Glomerular visceral epithelial cell (primary cell): ENCODE results near the gene LMO1.

Experiments
- DNase-seq: peaks from one replicate; pipeline ENCODE4 v3.0.0-alpha.2; 2016; ENCODE audit errors: extremely low spot score

The LMO1 gene

DNA sequence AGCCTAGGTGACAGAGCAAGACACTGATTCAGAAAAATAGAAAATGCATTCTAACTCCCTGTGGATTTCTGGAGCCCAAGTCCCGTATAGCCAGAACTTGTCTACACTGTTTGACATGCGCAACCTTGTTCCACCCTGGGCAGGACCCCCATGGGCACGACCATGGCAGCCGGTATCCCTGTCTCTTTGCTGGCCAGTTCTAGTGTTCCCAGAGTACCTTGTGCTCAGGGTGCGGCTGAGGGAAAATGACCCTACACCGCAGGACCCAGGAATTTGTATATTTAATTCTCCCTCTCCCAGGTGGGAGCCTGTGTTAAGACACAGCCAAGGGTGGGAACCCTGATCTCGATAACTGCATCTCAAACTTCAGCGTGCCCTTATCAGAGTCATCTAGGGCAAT lies 58.1 kb downstream of the LMO1 start:
- DNase-seq, result no peak

DNA sequence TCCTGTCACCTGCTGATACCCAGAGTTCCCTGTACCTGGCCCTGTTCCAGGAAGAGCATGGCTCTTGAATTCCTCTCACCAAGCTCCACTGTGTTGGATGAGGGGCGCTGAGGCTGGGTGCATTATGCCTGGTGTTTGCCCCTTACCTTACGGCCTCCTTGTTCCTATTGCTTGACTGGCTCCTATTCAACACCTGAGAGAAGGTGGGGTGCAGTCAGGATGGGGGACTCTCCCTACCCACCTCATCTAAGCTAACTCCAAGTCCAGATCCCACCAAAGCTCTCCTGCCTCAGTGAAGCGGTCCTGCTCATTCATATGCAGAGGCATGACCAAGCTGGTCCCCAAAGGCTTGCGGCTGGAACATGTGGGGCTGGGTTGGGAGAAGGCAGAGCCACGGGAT lies 59.1 kb downstream of the LMO1 start:
- no peak for DNase-seq

DNA sequence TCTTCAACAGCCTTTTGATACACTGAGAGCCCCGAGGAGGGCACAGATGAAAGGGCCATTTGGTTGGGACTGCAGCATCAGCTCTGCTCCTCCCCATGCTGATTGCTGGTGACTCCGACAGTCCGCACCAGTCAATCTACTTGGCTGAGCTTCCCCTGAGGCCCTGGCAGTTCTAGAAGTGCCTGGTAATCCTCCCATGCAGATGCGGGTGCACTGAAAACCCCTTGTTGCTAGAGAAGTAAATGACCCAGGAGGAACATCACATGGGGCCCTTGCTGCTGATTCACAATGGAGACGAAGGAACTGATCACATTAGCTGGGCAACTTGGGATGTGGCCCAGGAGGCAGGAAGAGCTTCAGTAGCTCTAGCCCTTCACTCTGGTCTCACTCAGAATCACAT lies 59.7 kb downstream of the LMO1 start:
- DNase-seq, result no peak

GRCh38 chr11:8203414-8203715 lies 60.3 kb downstream of the LMO1 start:
- no peak for DNase-seq

GRCh38 chr11:8202516-8203413 lies 60.9 kb downstream of the LMO1 start:
- DNase-seq, result no peak

- no peak for DNase-seq
Observed at GRCh38 chr11:8201644-8202365, 61.9 kb downstream of the LMO1 start.

GRCh38 chr11:8199676-8200075 lies 64.0 kb downstream of the LMO1 start:
- no peak for DNase-seq

GRCh38 chr11:8196749-8197148 lies 66.9 kb downstream of the LMO1 start:
- no peak for DNase-seq

- no peak for DNase-seq
Observed at GRCh38 chr11:8194956-8195355, 68.7 kb downstream of the LMO1 start.

DNA sequence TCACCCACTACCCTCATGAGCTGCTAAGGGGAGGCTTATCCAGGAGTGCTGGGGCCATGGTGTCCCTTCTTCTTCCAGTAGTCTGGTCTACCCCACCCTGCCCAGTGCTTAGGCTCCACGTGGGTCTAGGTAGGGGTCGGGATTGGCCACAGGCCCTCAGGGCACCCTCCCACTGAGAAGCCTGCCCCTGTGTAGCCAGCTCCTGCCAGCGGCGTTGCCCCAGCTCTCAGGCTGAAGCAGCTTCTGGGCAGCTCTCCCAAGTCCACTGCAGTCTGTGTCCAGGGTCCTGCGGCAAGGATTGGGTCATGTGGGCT lies 70.8 kb downstream of the LMO1 start:
- no peak for DNase-seq

DNA sequence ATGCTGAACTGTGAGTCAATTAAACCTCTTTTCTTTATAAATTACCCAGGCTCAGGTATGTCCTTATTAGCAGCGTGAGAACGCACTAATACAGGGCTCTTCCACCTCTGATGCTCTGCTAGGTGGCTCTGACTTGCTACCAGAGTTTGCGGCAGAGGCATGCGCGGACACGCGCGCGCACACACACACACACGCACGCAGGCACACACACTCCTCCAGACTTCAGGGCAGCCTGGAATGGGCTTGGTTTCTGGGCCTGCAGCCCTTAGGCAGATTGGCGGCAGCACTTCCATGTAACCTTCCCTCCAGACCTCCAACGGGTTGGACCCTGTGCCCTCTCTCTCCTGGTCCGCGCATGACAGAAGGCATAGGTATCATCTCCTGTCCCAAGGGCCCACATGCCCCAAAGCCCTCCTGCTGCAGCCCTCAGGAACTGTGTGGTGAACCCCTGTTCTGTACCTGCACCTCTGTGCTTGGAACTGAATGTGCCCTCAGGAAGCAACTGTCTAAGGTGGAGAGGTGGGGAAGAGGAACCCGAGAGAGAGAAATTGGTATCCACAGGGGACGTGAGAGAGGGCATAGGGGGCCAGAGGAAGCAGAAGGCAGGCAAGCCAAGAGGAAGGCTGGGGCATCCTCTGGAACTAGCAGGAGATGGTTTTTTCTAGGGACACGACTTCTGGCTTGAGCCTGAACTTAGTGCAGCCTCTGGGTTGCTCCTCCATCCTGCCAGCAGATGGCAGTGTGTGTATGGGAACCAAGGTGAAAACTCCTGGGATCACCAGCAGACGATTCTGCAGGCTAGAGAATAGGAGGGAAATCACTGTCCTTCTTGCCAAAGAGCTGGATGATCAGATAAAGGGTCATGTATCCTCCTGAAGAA lies 71.4 kb downstream of the LMO1 start:
- DNase-seq, result peak; percentile 58

DNA sequence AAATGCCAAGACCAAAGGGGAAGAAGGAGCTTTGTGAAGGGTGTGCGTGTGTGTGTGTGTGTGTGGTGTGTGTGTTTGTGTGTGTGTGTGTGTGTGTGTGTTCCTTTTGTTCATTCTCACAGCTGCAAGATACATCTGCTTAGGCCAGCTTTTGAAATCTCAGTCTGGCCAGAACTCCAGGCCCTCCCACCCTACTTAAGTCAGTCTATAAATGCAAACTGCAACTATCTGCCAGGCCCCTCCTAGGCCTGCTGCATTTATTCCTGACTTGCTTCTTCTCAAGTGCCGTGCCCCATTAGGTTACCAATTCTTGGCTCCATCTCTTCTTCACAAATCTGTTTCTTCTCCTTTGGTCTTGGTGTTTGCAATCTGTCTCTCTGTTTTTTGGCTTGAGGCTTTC lies 73.2 kb downstream of the LMO1 start:
- no peak for DNase-seq

DNA sequence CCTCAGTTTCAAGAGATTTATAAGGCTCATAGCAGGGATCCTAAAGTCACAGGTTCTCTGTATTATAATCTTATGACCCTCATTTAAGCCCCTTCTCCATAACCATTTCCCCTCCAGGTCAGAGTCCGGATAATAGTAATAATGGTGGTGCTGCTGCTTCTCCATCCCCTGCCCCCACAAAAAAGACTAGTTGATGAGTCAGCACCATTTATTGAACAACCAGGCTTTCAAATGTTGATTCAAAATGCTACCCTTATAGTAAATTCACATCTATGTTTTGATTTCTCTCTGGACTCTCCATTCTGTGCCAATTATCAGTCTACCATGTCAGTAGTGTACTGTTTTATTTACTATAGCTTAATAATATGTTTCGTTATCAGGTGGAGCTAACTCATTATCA lies 77.2 kb downstream of the LMO1 start:
- no peak for DNase-seq

- no peak for DNase-seq
Observed at GRCh38 chr11:8183111-8183510, 80.6 kb downstream of the LMO1 start.

DNA sequence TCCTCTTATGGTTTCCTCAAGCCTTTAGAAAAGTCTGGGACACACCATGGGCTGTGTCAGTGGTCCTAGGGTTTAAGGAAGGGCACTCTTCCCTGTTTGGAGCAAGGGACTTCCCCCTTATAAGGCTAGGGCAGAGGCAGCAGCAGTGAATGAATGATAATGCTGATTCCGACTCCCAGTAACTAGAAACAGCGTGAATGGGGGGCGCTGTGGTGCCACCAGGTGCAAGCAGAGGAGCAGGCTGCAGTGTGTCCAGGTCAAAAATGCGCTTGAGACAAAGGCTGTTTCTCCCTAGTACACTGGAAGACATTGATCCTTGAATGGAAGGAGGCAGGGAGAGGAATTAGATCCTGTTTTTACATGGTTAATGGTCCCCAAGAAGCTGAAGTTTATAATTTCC lies 83.2 kb downstream of the LMO1 start:
- no peak for DNase-seq

- no peak for DNase-seq
Observed at GRCh38 chr11:8178297-8178696, 85.4 kb downstream of the LMO1 start.

DNA sequence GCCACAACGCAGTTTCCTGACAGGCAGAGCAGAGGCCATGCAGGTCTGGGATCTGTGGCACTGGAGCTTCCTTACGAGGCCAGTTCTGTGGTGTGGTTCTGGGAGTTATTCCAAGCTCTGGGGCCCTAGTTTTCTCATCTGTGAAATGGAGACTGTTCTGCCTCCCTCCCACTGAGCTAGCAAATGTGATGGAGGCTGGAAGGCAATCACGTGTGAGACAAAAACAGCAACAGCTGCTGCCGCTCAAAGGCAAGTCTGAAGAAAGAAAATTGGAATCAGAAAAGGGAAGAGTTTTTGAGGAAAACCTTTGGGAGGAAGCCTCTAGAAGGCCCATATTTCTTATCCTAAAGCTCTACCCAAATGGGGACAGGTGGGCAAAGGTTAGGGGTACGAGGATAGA lies 86.5 kb downstream of the LMO1 start:
- DNase-seq, result no peak
